ACC112 (cell line): ENCODE data around the gene CENPC.

Experiments
- H2AFZ ChIP-seq: fragments of 200-600 bp; sonication (generic); one replicate; pipeline ENCODE4 v1.6.0; 2017; ENCODE audit warnings: antibody characterized with exemption, low read length; ENCODE audit not compliant: unreplicated experiment
- H3K27ac ChIP-seq: fragments of 200-600 bp; sonication (generic); 2 replicates; pipeline ENCODE4 v1.5.1; 2014; ENCODE audit warnings: low read depth, mild to moderate bottlenecking, antibody characterized with exemption, low read length, moderate library complexity
- H3K27me3 ChIP-seq: fragments of 200-600 bp; sonication (generic); 2 replicates; pipeline ENCODE4 v1.6.1; 2014; ENCODE audit warnings: mild to moderate bottlenecking, antibody characterized with exemption, low read length, moderate library complexity, mixed read lengths; ENCODE audit not compliant: insufficient read depth
- H3K36me3 ChIP-seq: fragments of 200-600 bp; sonication (generic); 2 replicates; pipeline ENCODE4 v1.6.1; 2016; ENCODE audit warnings: mild to moderate bottlenecking, antibody characterized with exemption, low read length, moderate library complexity, mixed read lengths; ENCODE audit not compliant: insufficient read depth
- H3K4me1 ChIP-seq: fragments of 200-600 bp; sonication (generic); one replicate; pipeline ENCODE4 v1.6.1; 2016; ENCODE audit warnings: low read length, mixed read lengths; ENCODE audit not compliant: insufficient read depth, unreplicated experiment, control insufficient read depth
- H3K4me3 ChIP-seq: fragments of 200-600 bp; sonication (generic); 2 replicates; pipeline ENCODE4 v1.5.1; 2014; ENCODE audit warnings: mild to moderate bottlenecking, low read depth, low read length
- H3K79me2 ChIP-seq: fragments of 200-600 bp; sonication (generic); one replicate; pipeline ENCODE4 v1.6.0; 2016; ENCODE audit warnings: low read length; ENCODE audit not compliant: control insufficient read depth, unreplicated experiment, insufficient read depth

Gene CENPC

GRCh38 chr4:67545199-67546003, at the start of gene CENPC:
Gene CENPC, minus strand, starts transcription at chr4:67545503. Its CDS starts 148 bp downstream, at chr4:67545355.
- Histone ChIP-seq H2AFZ (peak within 1 kb of the TSS; percentile 92), H3K27ac (peak within 1 kb of the TSS; percentile 81), H3K79me2 (peaks cover 37% of the 10 kb centered on the region), H3K4me3 (peak within 1 kb of the TSS; percentile 98), H3K27me3 (no peaks in the 10 kb centered on the region), H3K36me3 (peaks cover 4% of the 10 kb centered on the region; the same call in 1 of the 2 replicates), H3K4me1 (peaks cover 5% of the 10 kb centered on the region)

GRCh38 chr4:67593741-67594175, 48.5 kb upstream of the CENPC start:
- H2AFZ ChIP-seq, result peak overlapping the region; percentile 21
- H3K4me1 ChIP-seq, result peaks cover 11% of the 10 kb centered on the region
- H3K4me3 ChIP-seq, result no peak overlapping the region
- H3K36me3 ChIP-seq, result no peaks in the 10 kb centered on the region
- no peak overlapping the region for H3K27ac ChIP-seq
- peaks cover 9% of the 10 kb centered on the region; the same call in 1 of the 2 replicates for H3K27me3 ChIP-seq
- no peaks in the 10 kb centered on the region for H3K79me2 ChIP-seq

- Histone ChIP-seq H3K27ac (no peak overlapping the region), H3K79me2 (no peaks in the 10 kb centered on the region), H3K4me1 (no peaks in the 10 kb centered on the region), H2AFZ (no peak overlapping the region), H3K36me3 (no peaks in the 10 kb centered on the region), H3K27me3 (no peaks in the 10 kb centered on the region), H3K4me3 (no peak overlapping the region)
These were observed 41.9 kb upstream of the CENPC start for GRCh38 chr4:67587156-67587555.

- H3K36me3 ChIP-seq, result no peaks in the 10 kb centered on the region
- no peaks in the 10 kb centered on the region for H3K27me3 ChIP-seq
- H3K79me2 ChIP-seq, result no peaks in the 10 kb centered on the region
- H3K4me3 ChIP-seq, result no peak overlapping the region
- H3K4me1 ChIP-seq, result no peaks in the 10 kb centered on the region
- no peak overlapping the region for H2AFZ ChIP-seq
- no peak overlapping the region for H3K27ac ChIP-seq
These were observed 39.2 kb upstream of the CENPC start for GRCh38 chr4:67584496-67584895.

- Histone ChIP-seq H2AFZ (no peak overlapping the region), H3K79me2 (no peaks in the 10 kb centered on the region), H3K27ac (no peak overlapping the region), H3K36me3 (no peaks in the 10 kb centered on the region), H3K4me3 (no peak overlapping the region), H3K27me3 (no peaks in the 10 kb centered on the region), H3K4me1 (no peaks in the 10 kb centered on the region)
These were observed 36.6 kb upstream of the CENPC start for GRCh38 chr4:67581913-67582312.

- Histone ChIP-seq H3K36me3 (no peaks in the 10 kb centered on the region), H3K79me2 (no peaks in the 10 kb centered on the region), H3K27ac (no peak overlapping the region), H3K4me1 (no peaks in the 10 kb centered on the region), H3K4me3 (no peak overlapping the region), H3K27me3 (no peaks in the 10 kb centered on the region), H2AFZ (no peak overlapping the region)
These were observed 36.0 kb upstream of the CENPC start for GRCh38 chr4:67581208-67581857.

GRCh38 chr4:67580577-67580976, 35.3 kb upstream of the CENPC start:
- no peak overlapping the region for H2AFZ ChIP-seq

GRCh38 chr4:67576538-67576937, 31.2 kb upstream of the CENPC start:
- Histone ChIP-seq H3K27ac (no peak overlapping the region), H3K4me1 (no peaks in the 10 kb centered on the region), H3K27me3 (no peaks in the 10 kb centered on the region), H2AFZ (no peak overlapping the region), H3K36me3 (no peaks in the 10 kb centered on the region), H3K79me2 (no peaks in the 10 kb centered on the region), H3K4me3 (no peak overlapping the region)

More at GRCh38 chr4:67580577-67580976, 35.3 kb upstream of the CENPC start:
- Histone ChIP-seq H3K27ac (no peak overlapping the region), H3K4me3 (no peak overlapping the region), H3K36me3 (no peaks in the 10 kb centered on the region), H3K79me2 (no peaks in the 10 kb centered on the region), H3K4me1 (no peaks in the 10 kb centered on the region), H3K27me3 (no peaks in the 10 kb centered on the region)

- Histone ChIP-seq H3K36me3 (no peaks in the 10 kb centered on the region), H3K4me3 (no peak overlapping the region), H3K27ac (no peak overlapping the region), H3K27me3 (no peaks in the 10 kb centered on the region), H3K79me2 (no peaks in the 10 kb centered on the region), H2AFZ (no peak overlapping the region), H3K4me1 (no peaks in the 10 kb centered on the region)
These were observed 30.8 kb upstream of the CENPC start for GRCh38 chr4:67576059-67576466.

- H3K4me3 ChIP-seq, result no peak overlapping the region
- no peaks in the 10 kb centered on the region for H3K79me2 ChIP-seq
- no peaks in the 10 kb centered on the region for H3K27me3 ChIP-seq
- no peaks in the 10 kb centered on the region for H3K36me3 ChIP-seq
- H2AFZ ChIP-seq, result no peak overlapping the region
- no peak overlapping the region for H3K27ac ChIP-seq
- no peaks in the 10 kb centered on the region for H3K4me1 ChIP-seq
These were observed 30.1 kb upstream of the CENPC start for GRCh38 chr4:67575232-67576058.
